Muscle layer of duodenum (tissue), 2 donors: ENCODE results near the gene HSH2D.
"Not testable (repeated sequence)": the region's sequence is repeated elsewhere in the genome, so short reads cannot be mapped to it uniquely, and the experiment has no call there.

ENCODE experiments used
- H3K27ac ChIP-seq: one replicate; pipeline ENCODE4 v1.7.0; 2013; ENCODE audit warnings: mild to moderate bottlenecking, low read length
- H3K27me3 ChIP-seq: one replicate; pipeline ENCODE4 v1.7.0; 2013; ENCODE audit warnings: low read depth, mild to moderate bottlenecking, control low read depth, low read length
- H3K36me3 ChIP-seq, 2 donors: one replicate each; pipeline ENCODE4 v1.7.0; 2013; ENCODE audit warnings: low read length in 2 of 2, control low read depth in 1 of 2, mild to moderate bottlenecking in 1 of 2; ENCODE audit not compliant: insufficient read depth in 2 of 2, control insufficient read depth in 1 of 2
- H3K4me1 ChIP-seq, 2 donors: one replicate each; pipeline ENCODE4 v1.7.0; 2013; ENCODE audit warnings: low read length in 2 of 2, mild to moderate bottlenecking in 2 of 2, control low read depth in 1 of 2, moderate library complexity in 1 of 2; ENCODE audit not compliant: insufficient read depth in 2 of 2, control insufficient read depth in 1 of 2
- H3K4me3 ChIP-seq, 2 donors: one replicate each; pipeline ENCODE4 v1.7.0; 2013; ENCODE audit warnings: low read length in 2 of 2, low read depth in 1 of 2, mild to moderate bottlenecking in 1 of 2
- H3K9me3 ChIP-seq, 2 donors: one replicate each; pipeline ENCODE4 v1.7.0; 2013; ENCODE audit warnings: low read length in 2 of 2, control low read depth in 1 of 2, mild to moderate bottlenecking in 1 of 2; ENCODE audit not compliant: control insufficient read depth in 1 of 2
- donor health status: healthy.

Gene HSH2D

GRCh38 chr19:16111160-16111908 lies 32.2 kb upstream of the HSH2D start, which contains the start of gene RAB8A:
Gene RAB8A, plus strand, starts transcription at chr19:16111889. Its CDS starts 13 bp downstream, at chr19:16111902.
- Histone ChIP-seq H3K9me3 (no peaks in the 10 kb centered on the region), H3K36me3 (no peaks in the 10 kb centered on the region), H3K4me3 (peak within 1 kb of the TSS; percentile 92 to 95), H3K27ac (peak within 1 kb of the TSS; percentile 90), H3K27me3 (no peaks in the 10 kb centered on the region), H3K4me1 (peaks cover 16 to 27% of the 10 kb centered on the region in 2 donors)

DNA sequence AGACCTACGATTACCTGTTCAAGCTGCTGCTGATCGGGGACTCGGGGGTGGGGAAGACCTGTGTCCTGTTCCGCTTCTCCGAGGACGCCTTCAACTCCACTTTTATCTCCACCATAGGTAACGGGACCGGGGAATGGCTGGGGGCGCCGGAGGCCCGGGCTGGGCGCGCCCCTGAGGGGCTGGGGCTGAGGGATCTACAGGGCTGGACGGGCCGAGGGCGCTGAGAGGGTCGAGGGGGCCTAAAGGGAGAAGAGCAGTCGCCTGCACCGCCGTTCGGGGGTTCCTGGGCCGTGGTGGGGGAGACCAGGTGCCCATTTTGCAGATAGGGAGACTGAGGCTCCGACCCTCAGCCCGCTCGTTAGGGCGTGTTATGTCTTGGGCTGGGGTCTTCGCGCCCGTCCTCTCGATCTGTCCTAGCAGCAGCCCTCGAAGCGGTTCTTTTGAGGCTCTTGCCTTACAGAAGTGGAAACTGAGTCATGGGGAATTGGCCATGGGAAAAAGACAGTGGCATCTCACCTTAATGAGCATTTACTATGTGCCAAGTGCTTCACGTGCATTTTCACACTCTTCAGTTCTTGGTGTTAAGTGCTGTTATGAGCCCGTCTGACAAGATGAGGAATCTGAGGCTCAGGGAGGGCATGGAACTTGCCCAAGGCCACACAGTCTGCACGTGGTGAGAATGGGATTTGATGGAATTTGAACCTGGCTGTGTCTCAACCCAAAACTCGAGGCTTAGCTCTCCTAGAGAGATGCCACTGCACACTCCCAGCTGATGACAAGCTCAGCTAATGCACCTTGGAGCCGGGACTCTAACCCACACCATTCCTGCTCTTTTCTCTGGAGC lies 31.4 kb upstream of the HSH2D start:
- Histone ChIP-seq H3K4me3 (peak overlapping the region; percentile 92 to 95), H3K4me1 (peaks cover 16 to 27% of the 10 kb centered on the region in 2 donors), H3K27me3 (no peaks in the 10 kb centered on the region), H3K27ac (peak overlapping the region; percentile 90), H3K36me3 (no peaks in the 10 kb centered on the region), H3K9me3 (no peaks in the 10 kb centered on the region)

DNA sequence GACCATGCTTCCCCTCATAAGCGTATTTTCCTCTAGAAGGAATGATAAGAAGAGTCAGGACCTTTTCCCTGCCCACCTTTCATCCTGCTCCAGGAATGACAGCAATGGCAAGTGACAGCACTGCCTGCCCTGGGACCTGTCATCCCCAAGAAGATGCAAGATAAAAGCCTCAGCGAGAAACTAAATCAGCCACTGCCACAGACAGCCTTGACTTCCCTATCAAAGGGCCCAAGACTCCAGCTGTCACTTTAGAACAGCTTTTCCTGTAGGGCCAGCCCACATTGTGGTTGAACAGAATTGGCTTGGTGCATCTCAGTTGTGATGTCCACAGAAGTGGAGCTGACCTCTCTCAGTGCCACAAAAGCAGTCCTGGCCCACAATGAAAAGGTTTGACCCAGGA lies 30.7 kb upstream of the HSH2D start:
- Histone ChIP-seq H3K27me3 (no peaks in the 10 kb centered on the region), H3K36me3 (peaks cover 0 to 3% of the 10 kb centered on the region in 2 donors), H3K4me1 (peaks cover 16 to 27% of the 10 kb centered on the region in 2 donors), H3K9me3 (no peaks in the 10 kb centered on the region), H3K27ac (peak overlapping the region; percentile 90), H3K4me3 (peak overlapping the region; percentile 92 to 95)

DNA sequence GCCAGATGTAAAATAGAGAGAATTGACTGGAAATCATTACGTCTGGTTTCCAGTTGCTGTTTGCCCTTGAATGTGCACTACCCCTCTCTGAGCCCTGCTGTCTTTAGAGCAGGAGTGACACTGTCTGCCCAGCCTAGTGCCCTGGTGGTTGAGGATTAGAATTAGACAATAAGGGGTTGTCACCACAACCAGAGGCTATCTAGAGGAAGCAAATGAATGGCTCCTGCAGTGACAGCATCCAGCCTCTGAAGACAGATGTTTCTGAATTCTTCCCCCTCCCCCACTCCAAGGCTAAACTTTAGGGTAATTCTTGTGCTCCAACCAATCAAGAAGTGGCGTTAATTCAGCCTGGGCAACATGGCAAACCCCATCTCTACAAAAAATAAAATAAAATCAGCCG lies 29.8 kb upstream of the HSH2D start:
- peaks cover 0 to 11% of the 10 kb centered on the region in 2 donors for H3K36me3 ChIP-seq
- H3K27me3 ChIP-seq: no peaks in the 10 kb centered on the region
- no peak overlapping the region for H3K4me3 ChIP-seq
- peaks cover 20 to 27% of the 10 kb centered on the region in 2 donors for H3K4me1 ChIP-seq
- no peak overlapping the region for H3K27ac ChIP-seq
- H3K9me3 ChIP-seq: no peaks in the 10 kb centered on the region

DNA sequence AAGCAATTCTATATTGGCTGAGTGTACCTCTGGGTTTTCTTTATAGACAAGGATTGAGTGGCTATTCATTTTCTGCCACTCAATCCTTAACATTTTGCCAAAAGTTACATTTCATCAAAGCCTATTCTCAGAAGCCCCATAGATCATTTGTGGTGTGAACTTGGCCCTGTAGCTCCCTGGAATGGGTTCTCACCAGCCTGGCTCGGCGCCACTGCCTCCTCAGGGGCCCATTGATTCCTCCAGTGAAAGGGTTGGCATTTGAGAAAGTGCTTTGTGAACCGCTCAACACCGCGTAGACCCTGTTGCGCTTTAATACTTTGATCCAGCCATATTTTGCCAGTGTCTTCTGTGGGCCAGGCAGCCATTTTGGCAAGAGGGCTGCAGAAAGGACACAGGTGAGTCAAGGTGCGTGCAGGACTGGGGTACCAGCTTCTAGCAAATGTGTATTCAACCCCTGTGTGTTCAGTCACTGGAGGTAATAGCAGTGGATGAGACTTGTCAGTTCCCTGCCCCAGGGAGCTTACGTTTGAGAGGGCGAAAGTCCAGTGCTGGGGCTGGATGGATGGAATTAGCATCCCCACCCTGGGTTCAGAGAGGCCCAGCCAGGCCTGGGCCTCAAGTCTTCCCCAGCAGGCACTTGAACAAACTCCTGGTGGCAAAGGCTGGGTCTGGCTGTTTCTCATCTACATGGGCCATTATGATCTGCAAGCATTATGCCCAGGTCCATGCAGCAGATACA lies 28.0 kb upstream of the HSH2D start:
- Histone ChIP-seq H3K36me3 (peaks cover 0 to 19% of the 10 kb centered on the region in 2 donors), H3K4me1 (peaks cover 20 to 27% of the 10 kb centered on the region in 2 donors), H3K4me3 (no peak overlapping the region), H3K9me3 (no peaks in the 10 kb centered on the region), H3K27me3 (no peaks in the 10 kb centered on the region), H3K27ac (no peak overlapping the region)

DNA sequence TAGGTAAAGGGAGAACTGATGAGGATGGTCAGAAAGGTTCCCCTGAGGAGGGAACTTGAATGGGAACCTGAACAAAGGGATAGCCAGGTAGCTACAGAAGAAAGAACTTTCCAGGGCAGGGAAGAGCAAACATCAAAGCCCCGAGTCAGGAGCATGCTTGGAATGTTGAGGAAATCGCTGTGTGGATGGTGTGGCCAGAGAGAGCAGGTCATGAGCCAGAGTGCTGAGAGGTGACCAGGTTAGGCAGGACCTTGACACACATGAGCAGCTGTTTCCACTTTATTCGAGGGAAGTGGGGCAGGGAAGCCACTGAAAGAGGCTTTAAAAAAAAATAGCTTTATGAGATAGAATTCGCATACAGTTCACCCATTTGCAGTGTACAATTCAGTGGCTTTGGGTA lies 27.4 kb upstream of the HSH2D start:
- Histone ChIP-seq H3K36me3 (peaks cover under 1 to 20% of the 10 kb centered on the region in 2 donors), H3K4me3 (no peak overlapping the region), H3K9me3 (no peaks in the 10 kb centered on the region), H3K27ac (no peak overlapping the region), H3K27me3 (no peaks in the 10 kb centered on the region), H3K4me1 (peaks cover 20 to 27% of the 10 kb centered on the region in 2 donors)

GRCh38 chr19:16117594-16118033 lies 25.9 kb upstream of the HSH2D start:
- H3K9me3 ChIP-seq: no peaks in the 10 kb centered on the region
- peaks cover 13 to 20% of the 10 kb centered on the region in 2 donors for H3K4me1 ChIP-seq
- H3K4me3 ChIP-seq: no peak overlapping the region
- H3K27ac ChIP-seq: peak overlapping the region; percentile 49
- H3K27me3 ChIP-seq: no peaks in the 10 kb centered on the region
- peaks cover 16 to 36% of the 10 kb centered on the region in 2 donors for H3K36me3 ChIP-seq

DNA sequence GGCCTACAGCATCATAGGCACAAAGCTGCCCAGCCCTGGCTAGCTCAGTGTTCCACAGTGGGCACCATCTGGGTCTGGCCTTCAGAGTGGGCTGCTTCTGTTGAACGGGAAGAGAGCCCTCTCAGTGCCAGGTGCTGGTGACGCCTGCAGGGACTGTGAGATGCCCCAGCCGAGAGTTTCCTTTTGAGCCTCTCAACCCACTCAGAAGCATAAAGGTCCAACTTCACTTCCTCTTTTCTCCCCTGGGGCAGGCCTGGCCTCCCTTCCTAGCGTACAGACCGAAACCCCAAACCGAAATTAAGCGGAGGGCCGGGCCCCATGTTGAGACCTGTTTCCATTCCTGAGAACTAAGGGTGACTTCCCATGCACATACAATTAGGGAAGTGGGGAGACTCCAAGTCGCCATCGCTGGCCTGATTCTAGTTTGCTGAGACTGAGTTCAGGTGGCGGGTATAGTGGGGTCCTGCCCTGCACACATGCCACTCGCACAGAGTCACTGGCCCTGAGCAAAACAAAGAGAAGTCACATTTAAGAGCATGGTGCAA lies 24.9 kb upstream of the HSH2D start:
- Histone ChIP-seq H3K27me3 (no peaks in the 10 kb centered on the region), H3K9me3 (no peaks in the 10 kb centered on the region), H3K27ac (peak overlapping the region; percentile 49), H3K36me3 (peaks cover 20 to 43% of the 10 kb centered on the region in 2 donors), H3K4me1 (peaks cover 9 to 12% of the 10 kb centered on the region in 2 donors), H3K4me3 (no peak overlapping the region)

GRCh38 chr19:16119075-16119857 lies 24.2 kb upstream of the HSH2D start:
- peak overlapping the region; percentile 49 for H3K27ac ChIP-seq
- not testable (repeated sequence) for H3K4me1 ChIP-seq, H3K27me3 ChIP-seq, H3K9me3 ChIP-seq, H3K4me3 ChIP-seq
- H3K36me3 ChIP-seq: peaks cover 27 to 50% of the 10 kb centered on the region in 2 donors

DNA sequence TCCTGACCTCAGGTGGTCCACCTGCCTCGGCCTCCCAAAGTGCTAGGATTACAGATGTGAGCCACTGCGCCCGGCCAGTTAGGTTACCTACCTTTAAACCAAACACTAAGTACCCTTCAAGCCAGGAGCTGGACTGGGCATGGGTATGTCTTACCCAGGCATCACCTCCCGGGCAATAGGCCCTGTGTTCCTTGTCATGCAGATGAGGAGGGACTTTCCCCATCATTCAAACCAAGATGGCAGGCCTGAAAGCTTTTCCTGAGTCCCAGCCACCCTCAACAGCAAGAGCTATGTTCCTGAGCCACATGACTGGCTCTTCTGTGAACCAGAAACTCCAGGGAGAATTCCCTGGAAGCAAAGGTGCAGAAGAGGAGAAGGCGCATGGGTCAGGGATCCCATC lies 22.3 kb upstream of the HSH2D start:
- H3K4me1 ChIP-seq: peaks cover 0 to 4% of the 10 kb centered on the region in 2 donors
- no peaks in the 10 kb centered on the region for H3K27me3 ChIP-seq
- H3K27ac ChIP-seq: no peak overlapping the region
- H3K36me3 ChIP-seq: peaks cover 37 to 69% of the 10 kb centered on the region in 2 donors
- H3K9me3 ChIP-seq: no peaks in the 10 kb centered on the region
- H3K4me3 ChIP-seq: no peak overlapping the region
